HCT116 (cell line): ENCODE measurements around the gene NSD2. TPM values are rescaled to one million over a fixed set of nuclear protein-coding genes. Genes with fewer than 3 reads are reported as not detected.
A peak's percentile ranks its signal among the peaks of the same experiment; 100 is the strongest.

Experiments used
- ATAC-seq: fragments of 200-7000 bp; cut with Tn5 transposase; 2 replicates; pipeline ENCODE4 v1.9.1; 2020; ENCODE audit warnings: mild to moderate bottlenecking, moderate library complexity
- BruUV-seq: library from RNA; stranded (reverse); fragments of 400-500 nt; replicated peaks from 2 replicates; lab custom pipeline; 2021; lab: Mats Ljungman, UMichigan
- CTCF ChIA-PET: fragments of 300-600 bp; sonication (Branson Sonifier 250); formaldehyde crosslinking; loops from one replicate; lab custom pipeline; 2021; ENCODE audit warnings: antibody characterized with exemption; lab: Charles Lee
- POLR2A ChIA-PET: fragments of 300-600, 350-600 bp; sonication (Branson Sonifier 250); formaldehyde crosslinking; loops from one replicate; lab custom pipeline; 2021; ENCODE audit warnings: antibody characterized with exemption; lab: Charles Lee
- RAD21 ChIA-PET, 2 experiments: fragments of 300-600 bp; sonication (Branson Sonifier 250); formaldehyde crosslinking; loops; one replicate each; lab custom pipeline; 2023; ENCODE audit warnings: low total read pairs in 2 of 2; ENCODE audit not compliant: uncharacterized antibody in 2 of 2, unreplicated experiment in 2 of 2, low non-redundant PET in 1 of 2; lab: Charles Lee
- DNase-seq: peaks from one replicate; pipeline ENCODE4 v3.0.0-alpha.2; 2010; ENCODE audit warnings: low read depth, low spot score
- H2AFZ ChIP-seq: fragments of 200-600 bp; shearing (Covaris generic), sonication (generic); 2 replicates; pipeline ENCODE4 v1.6.1; 2017; ENCODE audit warnings: low read depth, mixed run types, mixed read lengths, antibody characterized with exemption, low read length; ENCODE audit not compliant: poor library complexity, severe bottlenecking
- H3K27ac ChIP-seq: 2 replicates; pipeline ENCODE4 v1.5.1; 2012; ENCODE audit warnings: low read depth, low read length
- H3K27me3 ChIP-seq: fragments of 200-600 bp; sonication (generic); 2 replicates; pipeline ENCODE4 v1.6.1; 2016; ENCODE audit warnings: mixed run types, low read length, mixed read lengths; ENCODE audit not compliant: insufficient read depth
- H3K36me3 ChIP-seq, 2 experiments: fragments of 200-500 bp in 1 of 2; fragments of 200-600 bp in 1 of 2; sonication (Bioruptor generic) in 1 of 2; sonication (generic) in 1 of 2; 2 replicates each; pipeline versions ENCODE4 v1.5.1 to v1.6.1; 2014 to 2016; ENCODE audit warnings: low read length in 2 of 2, inconsistent platforms in 1 of 2, mixed read lengths in 1 of 2, mixed run types in 1 of 2; ENCODE audit not compliant: insufficient read depth in 2 of 2, control insufficient read depth in 1 of 2
- H3K4me1 ChIP-seq, 2 experiments: fragments of 200-600 bp in 1 of 2; sonication (generic) in 1 of 2; 2 replicates each; pipeline versions ENCODE4 v1.5.1 to v1.6.1; 2012 to 2017; ENCODE audit warnings: low read length in 2 of 2, inconsistent platforms in 1 of 2, mild to moderate bottlenecking in 1 of 2, mixed read lengths in 1 of 2, mixed run types in 1 of 2, moderate library complexity in 1 of 2; ENCODE audit not compliant: insufficient read depth in 2 of 2, control insufficient read depth in 1 of 2
- H3K4me2 ChIP-seq: fragments of 200-600 bp; sonication (generic); 2 replicates; pipeline ENCODE4 v1.6.1; 2017; ENCODE audit warnings: mixed run types, low read length, mixed read lengths
- H3K4me3 ChIP-seq, 2 experiments: fragments of 200-600 bp in 1 of 2; sonication (generic) in 1 of 2; replicated peaks in 1 of 2; 2 replicates each; pipeline ENCODE4 v1.5.1; 2011 to 2016; ENCODE audit warnings: low read length in 2 of 2, control low read depth in 1 of 2, low read depth in 1 of 2, mild to moderate bottlenecking in 1 of 2, mixed read lengths in 1 of 2, mixed run types in 1 of 2
- H3K79me2 ChIP-seq: fragments of 200-600 bp; sonication (generic); 2 replicates; pipeline ENCODE4 v1.6.1; 2017; ENCODE audit warnings: mild to moderate bottlenecking, mixed run types, low read length, moderate library complexity, mixed read lengths; ENCODE audit not compliant: insufficient read depth
- H3K9ac ChIP-seq: fragments of 200-600 bp; sonication (generic); 2 replicates; pipeline ENCODE4 v1.6.1; 2016; ENCODE audit warnings: low read length, mixed read lengths
- H3K9me2 ChIP-seq: fragments of 200-600 bp; sonication (generic), shearing (Covaris generic); 2 replicates; pipeline ENCODE4 v1.6.1; 2017; ENCODE audit warnings: mixed run types, mild to moderate bottlenecking, moderate library complexity; ENCODE audit not compliant: insufficient read depth
- H3K9me3 ChIP-seq, 2 experiments: fragments of 200-500 bp in 1 of 2; fragments of 200-600 bp in 1 of 2; sonication (Bioruptor generic) in 1 of 2; sonication (generic) in 1 of 2; 2 replicates each; pipeline ENCODE4 v1.6.1; 2014 to 2017; ENCODE audit warnings: low read length in 2 of 2, mixed read lengths in 2 of 2, inconsistent platforms in 1 of 2, low read depth in 1 of 2, mild to moderate bottlenecking in 1 of 2, mixed run types in 1 of 2, moderate library complexity in 1 of 2; ENCODE audit not compliant: control insufficient read depth in 1 of 2, insufficient read depth in 1 of 2
- H4K20me1 ChIP-seq: fragments of 200-600 bp; sonication (generic), shearing (Covaris generic); 2 replicates; pipeline ENCODE4 v1.6.1; 2017; ENCODE audit warnings: mixed run types, mild to moderate bottlenecking, moderate library complexity; ENCODE audit not compliant: insufficient read depth
- CBX3 ChIP-seq: IDR thresholded peaks from 2 replicates; pipeline ENCODE4 v1.6.1; 2012; ENCODE audit warnings: low read depth
- ELF1 ChIP-seq: IDR thresholded peaks from 2 replicates; pipeline ENCODE4 v1.6.1; 2012; ENCODE audit warnings: low read depth, borderline replicate concordance
- EZH2 ChIP-seq: fragments of 200-600 bp; sonication (generic); IDR thresholded peaks from 2 replicates; pipeline ENCODE4 v1.6.1; 2017; ENCODE audit warnings: antibody characterized with exemption, mixed run types
- EZH2phosphoT487 ChIP-seq: fragments of 200-600 bp; IDR thresholded peaks from 2 replicates; pipeline ENCODE4 v1.6.1; 2018; ENCODE audit warnings: antibody characterized with exemption, borderline replicate concordance
- JUND ChIP-seq: IDR thresholded peaks from 2 replicates; pipeline ENCODE4 v1.6.1; 2012
- REST ChIP-seq: IDR thresholded peaks from 2 replicates; pipeline ENCODE4 v1.6.1; 2012; ENCODE audit warnings: low read depth
- TCF7L2 ChIP-seq: IDR thresholded peaks from 2 replicates; pipeline ENCODE4 v1.7.0; 2011; ENCODE audit warnings: borderline replicate concordance, inconsistent platforms; ENCODE audit not compliant: insufficient read depth, insufficient read length; ENCODE audit errors: extremely low read depth
- ZBTB33 ChIP-seq: IDR thresholded peaks from 2 replicates; pipeline ENCODE4 v1.6.1; 2011; ENCODE audit warnings: mild to moderate bottlenecking, low read length, moderate library complexity; ENCODE audit not compliant: insufficient replicate concordance; ENCODE audit errors: extremely low read depth
- ZNF274 ChIP-seq: fragments of 200-500 bp; sonication (Bioruptor generic); IDR thresholded peaks from 2 replicates; pipeline ENCODE4 v1.6.1; 2014; ENCODE audit warnings: mild to moderate bottlenecking, low read depth, low read length, inconsistent platforms
- intact Hi-C: fragments of 100-400 bp; cut with micrococcal nuclease; formaldehyde crosslinking; loops from 2 replicates; pipeline ENCODE4 v1.10.0; 2022
- total RNA-seq: library from RNA; stranded (reverse); gene quantifications from one replicate; pipeline ENCODE4 v1.2.1, GENCODE V29; 2021; ENCODE audit not compliant: unreplicated experiment

Gene NSD2
- total RNA-seq, 1 experiment from 2014 or later, result 145 TPM

DNA sequence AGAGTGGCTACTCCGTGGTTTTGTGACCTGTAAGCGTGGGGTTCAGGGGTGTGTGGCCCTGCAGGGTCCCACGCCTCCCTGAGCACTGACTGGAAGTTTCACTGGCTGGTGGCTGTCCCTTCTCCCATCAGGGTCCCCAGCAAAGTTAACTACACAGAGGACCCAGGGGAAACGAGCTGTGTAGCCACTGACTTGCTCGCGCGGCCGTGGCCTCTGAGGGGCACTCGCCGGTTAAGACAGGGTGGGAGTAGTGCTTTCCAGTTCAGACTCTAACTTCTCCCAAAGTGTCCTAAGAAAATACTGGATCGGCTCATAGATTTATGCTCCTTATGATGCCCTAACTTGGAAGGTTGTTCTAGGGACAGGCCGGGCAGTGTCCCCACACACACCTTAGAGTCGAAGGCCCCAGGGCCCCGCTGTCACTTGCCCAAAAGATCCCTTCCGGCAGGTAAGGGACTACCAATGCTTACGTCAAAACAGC lies 109.4 kb downstream of the NSD2 start:
- H3K9ac ChIP-seq, result no peak overlapping the region
- H2AFZ ChIP-seq, result no peak overlapping the region
- DNase-seq (no peak), ATAC-seq (no peak)
- ChIA-PET POLR2A (no interaction called here), RAD21 (no interaction called here), CTCF (no interaction called here)
- TF ChIP-seq CBX3, result no peak
- no peak for TF ChIP-seq TCF7L2
- TF ChIP-seq ZBTB33, result no peak
- H3K27ac ChIP-seq, result no peak overlapping the region
- H3K9me3 ChIP-seq, result no peaks in the 10 kb centered on the region
- H3K36me3 ChIP-seq, result peaks cover 43 to 70% of the 10 kb centered on the region in 2 experiments; a peak in 3 of 4 replicates
- H3K4me1 ChIP-seq, result peaks cover 4 to 19% of the 10 kb centered on the region in 2 experiments; a peak in 2 of 4 replicates
- no TSS peak for BruUV-seq
- H3K4me2 ChIP-seq, result no peak overlapping the region
- no peaks in the 10 kb centered on the region for H3K27me3 ChIP-seq
- H3K79me2 ChIP-seq, result peaks cover 24% of the 10 kb centered on the region
- H3K9me2 ChIP-seq, result no peaks in the 10 kb centered on the region
- H3K4me3 ChIP-seq, result no peak overlapping the region
- intact Hi-C loops, result no loop called here
- peaks cover 8% of the 10 kb centered on the region; the same call in 1 of the 2 replicates for H4K20me1 ChIP-seq

DNA sequence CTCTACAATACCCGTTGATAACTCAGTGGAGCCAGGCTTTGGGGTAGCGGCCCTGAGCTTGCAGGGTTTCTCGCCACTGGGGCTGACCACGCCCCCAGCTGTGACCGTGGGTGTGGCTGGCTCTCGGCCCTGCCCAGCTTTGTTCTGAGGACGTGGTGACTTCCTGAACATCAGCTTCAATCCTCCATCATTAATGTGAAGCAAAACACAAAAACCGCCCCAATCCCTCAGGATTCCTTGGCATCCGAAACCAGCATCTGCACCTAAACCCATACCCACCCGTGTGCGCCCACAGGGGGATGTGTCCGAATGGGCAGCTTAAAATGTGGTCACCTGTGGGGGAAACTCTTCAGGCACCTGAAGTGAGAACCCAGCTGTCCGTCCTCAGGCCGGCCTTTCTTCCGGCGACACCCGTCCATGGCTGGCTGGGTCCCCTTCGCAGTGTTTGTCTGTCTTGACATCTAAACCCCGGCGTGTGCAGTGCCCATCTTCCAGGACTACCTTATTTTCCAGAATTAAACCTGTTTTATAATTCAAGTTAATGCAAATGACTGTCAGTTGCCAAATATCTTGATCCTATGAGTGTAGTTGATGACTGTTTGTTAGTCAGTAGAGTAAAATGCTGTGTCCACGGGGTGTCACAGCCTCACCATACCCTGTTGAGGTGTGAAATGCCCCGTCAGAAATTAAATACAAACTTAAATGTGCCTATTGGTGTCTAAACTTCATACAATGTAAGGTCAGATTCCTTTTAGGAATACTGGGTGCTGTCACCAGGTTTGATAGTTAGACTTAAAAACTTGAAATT lies 110.3 kb downstream of the NSD2 start:
- BruUV-seq, result no TSS peak
- Histone ChIP-seq H3K9me2 (no peaks in the 10 kb centered on the region), H3K4me3 (no peak overlapping the region), H3K36me3 (peaks cover 38 to 61% of the 10 kb centered on the region in 2 experiments; a peak in 3 of 4 replicates), H4K20me1 (peaks cover 8% of the 10 kb centered on the region; the same call in 1 of the 2 replicates), H3K27me3 (no peaks in the 10 kb centered on the region), H3K4me1 (peaks cover 4 to 19% of the 10 kb centered on the region in 2 experiments; a peak in 2 of 4 replicates), H2AFZ (no peak overlapping the region), H3K27ac (peak overlapping the region; percentile 36), H3K9me3 (no peaks in the 10 kb centered on the region), H3K9ac (no peak overlapping the region), H3K4me2 (no peak overlapping the region), H3K79me2 (peaks cover 24% of the 10 kb centered on the region)
- POLR2A ChIA-PET, result no interaction called here
- RAD21 ChIA-PET, result no interaction called here
- peak; percentile 12 for DNase-seq
- ATAC-seq, result peak; percentile 73
- CTCF ChIA-PET, result no interaction called here
- intact Hi-C loops, result no loop called here
- TF ChIP-seq ELF1, result no peak
- no peak for TF ChIP-seq EZH2
- no peak for TF ChIP-seq EZH2phosphoT487
- no peak for TF ChIP-seq ZNF274
- TF ChIP-seq REST, result no peak
- TF ChIP-seq ZBTB33, result no peak
- no peak for TF ChIP-seq JUND
